Measurements from ENCODE around the gene PROKR1.
"Not testable (repeated sequence)": the region's sequence is repeated elsewhere in the genome, so short reads cannot be mapped to it uniquely, and the experiment has no call there.

The PROKR1 gene

DNA sequence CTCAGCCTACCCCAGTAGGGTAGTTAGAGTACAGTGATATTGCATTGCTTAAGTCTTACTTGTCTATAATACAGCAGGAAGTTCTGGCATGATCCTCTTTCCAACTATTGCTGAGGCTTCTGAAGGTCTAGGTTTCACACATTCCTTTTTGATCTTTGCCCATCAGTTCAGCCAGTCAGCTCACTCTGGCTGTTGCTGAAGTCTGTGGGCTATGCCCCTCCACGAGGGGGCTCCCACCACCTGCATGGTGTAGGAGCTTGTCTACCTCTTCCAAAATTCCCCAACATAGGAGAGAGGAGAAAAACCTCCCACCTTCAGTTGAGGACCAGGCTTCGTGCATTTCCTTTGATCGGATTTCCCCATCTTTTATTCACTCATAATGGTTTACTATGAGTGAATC lies 26.3 kb downstream of the PROKR1 start:
- DNase-seq (ENCODE audit: low spot score), result no peak
- TF ChIP-seq, protein P1, sequence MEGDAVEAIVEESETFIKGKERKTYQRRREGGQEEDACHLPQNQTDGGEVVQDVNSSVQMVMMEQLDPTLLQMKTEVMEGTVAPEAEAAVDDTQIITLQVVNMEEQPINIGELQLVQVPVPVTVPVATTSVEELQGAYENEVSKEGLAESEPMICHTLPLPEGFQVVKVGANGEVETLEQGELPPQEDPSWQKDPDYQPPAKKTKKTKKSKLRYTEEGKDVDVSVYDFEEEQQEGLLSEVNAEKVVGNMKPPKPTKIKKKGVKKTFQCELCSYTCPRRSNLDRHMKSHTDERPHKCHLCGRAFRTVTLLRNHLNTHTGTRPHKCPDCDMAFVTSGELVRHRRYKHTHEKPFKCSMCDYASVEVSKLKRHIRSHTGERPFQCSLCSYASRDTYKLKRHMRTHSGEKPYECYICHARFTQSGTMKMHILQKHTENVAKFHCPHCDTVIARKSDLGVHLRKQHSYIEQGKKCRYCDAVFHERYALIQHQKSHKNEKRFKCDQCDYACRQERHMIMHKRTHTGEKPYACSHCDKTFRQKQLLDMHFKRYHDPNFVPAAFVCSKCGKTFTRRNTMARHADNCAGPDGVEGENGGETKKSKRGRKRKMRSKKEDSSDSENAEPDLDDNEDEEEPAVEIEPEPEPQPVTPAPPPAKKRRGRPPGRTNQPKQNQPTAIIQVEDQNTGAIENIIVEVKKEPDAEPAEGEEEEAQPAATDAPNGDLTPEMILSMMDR (IDR thresholded peaks at IDR 0.05; ENCODE audit: extremely low read depth, missing control alignments), result no peak

DNA sequence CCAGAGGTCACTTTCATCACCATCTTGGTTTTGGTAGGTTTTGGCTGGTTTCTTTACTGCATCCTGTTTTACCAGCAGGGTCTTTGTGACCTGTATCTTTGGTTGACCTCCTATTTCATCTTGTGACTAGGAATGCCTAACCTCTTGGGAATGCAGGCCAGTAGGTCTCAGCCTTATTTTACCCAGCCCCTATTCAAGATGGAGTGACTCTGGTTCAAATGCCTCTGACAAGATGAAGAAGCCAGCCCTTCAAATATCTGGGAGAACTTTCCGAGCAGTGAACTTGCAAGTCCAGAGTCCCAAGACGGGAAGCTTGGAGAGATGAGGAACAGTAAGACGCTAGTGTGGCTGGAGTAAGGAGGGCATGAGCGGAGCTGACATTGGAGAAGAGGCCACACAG lies 28.6 kb downstream of the PROKR1 start:
- TF ChIP-seq, protein P1 (IDR thresholded peaks at IDR 0.05; ENCODE audit: extremely low read depth, missing control alignments), result no peak
- no peak for DNase-seq (ENCODE audit: low spot score)

DNA sequence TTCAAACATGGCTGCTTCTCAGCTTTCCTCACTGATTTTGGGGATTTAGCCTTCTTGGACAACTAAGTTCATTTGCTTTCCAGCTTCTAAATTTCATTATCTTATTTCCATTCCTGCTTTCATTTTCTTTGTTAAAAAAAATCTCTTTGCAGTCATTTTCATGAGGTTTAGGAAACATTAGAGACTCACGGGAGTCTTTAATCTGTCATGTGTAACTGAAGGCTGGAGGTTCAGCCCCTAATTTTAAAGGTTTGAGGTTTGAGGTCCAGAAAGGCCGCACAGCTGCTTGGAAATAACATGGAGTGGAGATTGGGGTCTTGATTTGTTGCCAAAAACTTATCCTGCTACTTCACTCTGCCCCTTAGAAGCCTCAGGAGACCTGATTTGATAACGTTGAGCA lies 30.3 kb downstream of the PROKR1 start:
- TF ChIP-seq, protein P1 (IDR thresholded peaks at IDR 0.05; ENCODE audit: extremely low read depth, missing control alignments), result no peak
- no peak for DNase-seq (ENCODE audit: low spot score)

DNA sequence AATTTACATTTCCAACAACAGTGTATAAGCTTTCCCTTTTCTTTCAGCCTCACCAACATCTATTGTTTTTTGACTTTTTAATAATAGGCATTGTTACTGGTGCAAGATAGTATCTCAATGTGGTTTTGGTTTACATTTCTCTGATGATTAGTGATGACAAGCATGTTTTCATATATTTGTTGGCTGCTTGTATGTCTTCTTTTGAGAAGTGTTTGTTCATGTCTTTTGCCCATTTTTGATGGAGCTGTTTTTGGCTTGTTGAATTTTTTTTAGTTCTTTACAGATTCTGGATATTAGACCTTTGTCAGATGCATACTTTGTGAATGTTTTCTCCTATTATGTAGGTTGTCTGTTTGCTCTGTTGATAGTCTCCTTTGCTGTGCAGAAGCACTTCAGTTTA lies 32.1 kb downstream of the PROKR1 start:
- DNase-seq (ENCODE audit: low spot score), result no peak
- TF ChIP-seq, protein P1 (IDR thresholded peaks at IDR 0.05; ENCODE audit: extremely low read depth, missing control alignments), result no peak

DNA sequence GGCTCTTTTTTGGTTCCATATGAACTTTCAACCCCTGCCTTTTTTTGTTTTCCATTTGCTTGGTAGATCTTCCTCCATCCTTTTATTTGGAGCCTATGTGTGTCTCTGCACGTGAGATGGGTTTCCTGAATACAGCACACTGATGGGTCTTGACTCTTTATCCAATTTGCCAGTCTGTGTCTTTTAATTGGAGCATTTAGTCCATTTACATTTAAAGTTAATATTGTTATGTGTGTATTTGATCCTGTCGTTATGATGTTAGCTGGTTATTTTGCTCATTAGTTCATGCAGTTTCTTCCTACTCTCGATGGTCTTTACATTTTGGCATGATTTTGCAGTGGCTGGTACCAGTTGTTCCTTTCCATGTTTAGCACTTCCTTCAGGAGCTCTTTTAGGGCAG lies 34.5 kb downstream of the PROKR1 start:
- not testable (repeated sequence) for DNase-seq (ENCODE audit: low spot score)

DNA sequence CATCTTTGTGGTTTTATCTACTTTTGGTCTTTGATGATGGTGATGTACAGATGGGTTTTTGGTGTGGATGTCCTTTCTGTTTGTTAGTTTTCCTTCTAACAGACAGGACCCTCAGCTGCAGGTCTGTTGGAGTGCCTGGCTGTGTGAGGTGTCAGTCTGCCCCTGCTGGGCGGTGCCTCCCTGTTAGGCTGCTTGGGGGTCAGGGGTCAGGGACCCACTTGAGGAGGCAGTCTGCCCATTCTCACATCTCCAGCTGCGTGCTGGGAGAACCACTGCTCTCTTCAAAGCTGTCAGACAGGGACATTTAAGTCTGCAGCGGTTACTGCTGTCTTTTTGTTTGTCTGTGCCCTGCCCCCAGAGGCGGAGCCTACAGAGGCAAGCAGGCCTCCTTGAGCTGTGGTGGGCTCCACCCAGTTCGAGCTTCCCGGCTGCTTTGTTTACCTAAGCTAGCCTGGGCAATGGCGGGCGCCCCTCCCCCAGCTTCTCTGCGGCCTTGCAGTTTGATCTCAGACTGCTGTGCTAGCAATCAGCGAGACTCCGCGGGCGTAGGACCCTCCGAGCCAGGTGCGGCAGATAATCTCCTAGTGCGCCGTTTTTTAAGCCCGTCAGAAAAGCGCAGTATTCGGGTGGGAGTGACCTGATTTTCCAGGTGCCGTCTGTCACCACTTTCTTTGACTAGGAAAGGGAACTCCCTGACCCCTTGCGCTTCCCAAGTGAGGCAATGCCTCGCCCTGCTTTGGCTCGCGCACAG lies 36.0 kb downstream of the PROKR1 start:
- not testable (repeated sequence) for DNase-seq (ENCODE audit: low spot score)

DNA sequence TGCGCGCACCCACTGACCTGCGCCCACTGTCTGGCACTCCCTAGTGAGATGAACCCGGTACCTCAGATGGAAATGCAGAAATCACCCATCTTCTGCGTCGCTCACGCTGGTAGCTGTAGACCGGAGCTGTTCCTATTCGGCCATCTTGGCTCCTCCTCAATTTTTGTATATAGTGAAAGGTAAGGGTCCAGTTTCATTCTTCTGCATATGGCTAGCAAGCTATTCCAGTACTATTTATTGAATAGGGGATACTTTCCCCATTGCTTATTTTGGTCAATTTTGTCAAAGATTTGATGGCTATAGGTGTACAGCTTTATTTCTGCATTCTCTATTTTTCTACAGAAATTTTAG lies 36.5 kb downstream of the PROKR1 start:
- DNase-seq (ENCODE audit: low spot score), result not testable (repeated sequence)

DNA sequence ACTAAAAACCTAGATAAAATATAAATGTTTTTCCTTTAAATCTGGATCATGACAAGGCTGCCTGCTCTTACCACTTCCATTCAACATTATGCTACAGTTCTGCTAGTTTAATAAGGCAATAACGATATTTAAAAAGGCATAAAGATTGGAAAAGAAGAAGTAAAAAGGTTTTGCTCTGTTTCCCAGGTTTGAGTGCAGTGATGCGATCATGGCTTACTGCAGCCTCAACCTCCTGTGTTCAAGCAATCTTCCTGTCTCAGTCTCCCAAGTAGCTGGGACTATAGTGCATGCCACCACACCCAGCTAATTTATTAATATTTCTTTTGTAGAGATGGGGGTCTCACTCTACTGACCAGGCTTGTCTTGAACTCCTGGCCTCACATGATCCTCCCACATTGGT lies 40.8 kb downstream of the PROKR1 start:
- TF ChIP-seq, protein P1 (IDR thresholded peaks at IDR 0.05; ENCODE audit: extremely low read depth, missing control alignments), result no peak

DNA sequence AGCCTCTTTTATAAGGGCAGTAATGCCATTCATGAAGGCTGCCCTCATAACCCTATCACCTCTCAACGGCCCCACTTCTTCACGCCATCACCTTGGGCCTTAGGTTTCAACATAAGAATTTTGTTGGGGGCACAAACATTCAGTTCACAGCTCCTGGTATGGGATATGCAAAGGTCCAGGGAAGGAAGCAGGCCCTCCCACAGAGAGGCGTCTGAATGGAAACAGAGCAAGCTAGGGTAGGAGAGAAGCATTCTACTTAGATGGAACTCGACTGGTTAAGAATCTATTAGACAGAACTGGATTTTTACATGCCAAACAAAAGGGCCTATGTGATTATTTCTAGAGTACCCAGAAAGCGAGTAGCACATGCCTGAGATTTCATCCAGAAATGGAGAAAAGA lies 42.8 kb downstream of the PROKR1 start:
- DNase-seq (ENCODE audit: low spot score), result no peak
- TF ChIP-seq, protein P1 (IDR thresholded peaks at IDR 0.05; ENCODE audit: extremely low read depth, missing control alignments), result no peak

More for the DNA sequence above, 40.8 kb downstream of the PROKR1 start:
- DNase-seq (ENCODE audit: low spot score), result no peak

Data from GM20000 (cell line).